Measurements from ENCODE around the gene XYLB. TPM values are rescaled to one million over a fixed set of nuclear protein-coding genes. Genes with fewer than 3 reads are reported as not detected.

The XYLB gene
- total RNA-seq, 1 donor: 10.1 TPM

GRCh38 chr3:38364721-38365400 lies 18.3 kb downstream of the XYLB start:
- Histone ChIP-seq H3K27ac (ENCODE audit: low read depth, low read length) (no peak overlapping the region), H3K4me2 (ENCODE audit: insufficient read depth, low read length) (no peak overlapping the region), H3K79me2 (ENCODE audit: insufficient read depth, low read length) (no peaks in the 10 kb centered on the region), H2AFZ (ENCODE audit: low read length) (no peak overlapping the region), H3K27me3 (ENCODE audit: insufficient read depth, low read length) (no peaks in the 10 kb centered on the region), H3K36me3 (ENCODE audit: insufficient read depth, low read length) (peaks cover 17% of the 10 kb centered on the region), H3K4me3 (ENCODE audit: insufficient read depth, low read length) (no peak overlapping the region), H4K20me1 (ENCODE audit: insufficient read depth, low read length) (no peaks in the 10 kb centered on the region), H3K9me3 (ENCODE audit: low read depth, low read length) (no peaks in the 10 kb centered on the region), H3K4me1 (ENCODE audit: insufficient read depth, low read length) (no peaks in the 10 kb centered on the region)
- no peak for DNase-seq (ENCODE audit: insufficient read length, low spot score, missing footprints)
- TF ChIP-seq CTCF (IDR thresholded peaks at IDR 0.05; ENCODE audit: extremely low read depth, low read depth, low read length): no peak

GRCh38 chr3:38365469-38366062 lies 19.0 kb downstream of the XYLB start:
- Histone ChIP-seq H3K4me2 (ENCODE audit: insufficient read depth, low read length) (no peak overlapping the region), H3K27me3 (ENCODE audit: insufficient read depth, low read length) (no peaks in the 10 kb centered on the region), H3K9me3 (ENCODE audit: low read depth, low read length) (no peaks in the 10 kb centered on the region), H3K79me2 (ENCODE audit: insufficient read depth, low read length) (no peaks in the 10 kb centered on the region), H3K4me3 (ENCODE audit: insufficient read depth, low read length) (no peak overlapping the region), H4K20me1 (ENCODE audit: insufficient read depth, low read length) (no peaks in the 10 kb centered on the region), H3K36me3 (ENCODE audit: insufficient read depth, low read length) (peaks cover 17% of the 10 kb centered on the region), H3K27ac (ENCODE audit: low read depth, low read length) (no peak overlapping the region), H2AFZ (ENCODE audit: low read length) (no peak overlapping the region), H3K4me1 (ENCODE audit: insufficient read depth, low read length) (no peaks in the 10 kb centered on the region)
- TF ChIP-seq CTCF (IDR thresholded peaks at IDR 0.05; ENCODE audit: extremely low read depth, low read depth, low read length): no peak
- DNase-seq (ENCODE audit: insufficient read length, low spot score, missing footprints): no peak

- no peak for DNase-seq (ENCODE audit: insufficient read length, low spot score, missing footprints)
- Histone ChIP-seq H3K4me2 (ENCODE audit: insufficient read depth, low read length) (no peak overlapping the region), H3K4me3 (ENCODE audit: insufficient read depth, low read length) (no peak overlapping the region), H3K9me3 (ENCODE audit: low read depth, low read length) (no peaks in the 10 kb centered on the region), H3K27ac (ENCODE audit: low read depth, low read length) (no peak overlapping the region), H3K27me3 (ENCODE audit: insufficient read depth, low read length) (no peaks in the 10 kb centered on the region), H3K4me1 (ENCODE audit: insufficient read depth, low read length) (no peaks in the 10 kb centered on the region), H3K36me3 (ENCODE audit: insufficient read depth, low read length) (peaks cover 17% of the 10 kb centered on the region), H3K79me2 (ENCODE audit: insufficient read depth, low read length) (no peaks in the 10 kb centered on the region), H4K20me1 (ENCODE audit: insufficient read depth, low read length) (no peaks in the 10 kb centered on the region), H2AFZ (ENCODE audit: low read length) (no peak overlapping the region)
- no peak for TF ChIP-seq CTCF (IDR thresholded peaks at IDR 0.05; ENCODE audit: extremely low read depth, low read depth, low read length)
Measured at GRCh38 chr3:38366082-38366481, 19.5 kb downstream of the XYLB start.

GRCh38 chr3:38367779-38368178 lies 21.2 kb downstream of the XYLB start:
- H2AFZ ChIP-seq (ENCODE audit: low read length): no peak overlapping the region
- no peaks in the 10 kb centered on the region for H3K27me3 ChIP-seq (ENCODE audit: insufficient read depth, low read length)
- H3K4me1 ChIP-seq (ENCODE audit: insufficient read depth, low read length): no peaks in the 10 kb centered on the region
- H3K4me2 ChIP-seq (ENCODE audit: insufficient read depth, low read length): no peak overlapping the region
- H3K9me3 ChIP-seq (ENCODE audit: low read depth, low read length): no peaks in the 10 kb centered on the region
- DNase-seq (ENCODE audit: insufficient read length, low spot score, missing footprints): no peak
- no peak overlapping the region for H3K27ac ChIP-seq (ENCODE audit: low read depth, low read length)
- no peaks in the 10 kb centered on the region for H3K79me2 ChIP-seq (ENCODE audit: insufficient read depth, low read length)
- H3K4me3 ChIP-seq (ENCODE audit: insufficient read depth, low read length): no peak overlapping the region
- H3K36me3 ChIP-seq (ENCODE audit: insufficient read depth, low read length): peaks cover 15% of the 10 kb centered on the region
- no peak for TF ChIP-seq CTCF (IDR thresholded peaks at IDR 0.05; ENCODE audit: extremely low read depth, low read depth, low read length)
- H4K20me1 ChIP-seq (ENCODE audit: insufficient read depth, low read length): no peaks in the 10 kb centered on the region

Data from osteoblast (primary cell).